ENCODE data around the gene AP3M1.

Gene AP3M1

GRCh38 chr10:74177140-74177677 is 26.6 kb upstream of the AP3M1 start:
- Histone ChIP-seq H3K27me3 (ENCODE audit: control insufficient read depth, insufficient read depth, low read length) (no peaks in the 10 kb centered on the region), H3K9ac (ENCODE audit: low read depth, low read length) (peak overlapping the region; percentile 90), H3K9me3 (ENCODE audit: control insufficient read depth, insufficient read depth, low read length) (no peaks in the 10 kb centered on the region), H3K4me1 (ENCODE audit: control insufficient read depth, insufficient read depth, low read length) (peaks cover 34% of the 10 kb centered on the region), H3K27ac (ENCODE audit: low read depth, low read length) (peak overlapping the region; percentile 96), H3K4me3 (ENCODE audit: low read depth, low read length) (peak overlapping the region; percentile 92), H3K36me3 (ENCODE audit: control insufficient read depth, insufficient read depth, low read length) (no peaks in the 10 kb centered on the region)

- H3K27ac ChIP-seq (ENCODE audit: low read depth, low read length): peak overlapping the region; percentile 96
These were observed 25.9 kb upstream of the AP3M1 start for GRCh38 chr10:74176380-74177139.

GRCh38 chr10:74175510-74176379 is 25.1 kb upstream of the AP3M1 start:
- Histone ChIP-seq H3K9me3 (ENCODE audit: control insufficient read depth, insufficient read depth, low read length) (no peaks in the 10 kb centered on the region), H3K36me3 (ENCODE audit: control insufficient read depth, insufficient read depth, low read length) (no peaks in the 10 kb centered on the region), H3K4me1 (ENCODE audit: control insufficient read depth, insufficient read depth, low read length) (peaks cover 22% of the 10 kb centered on the region), H3K27ac (ENCODE audit: low read depth, low read length) (peak overlapping the region; percentile 96), H3K27me3 (ENCODE audit: control insufficient read depth, insufficient read depth, low read length) (no peaks in the 10 kb centered on the region), H3K4me3 (ENCODE audit: low read depth, low read length) (peak overlapping the region; percentile 92), H3K9ac (ENCODE audit: low read depth, low read length) (peak overlapping the region; percentile 90)

More at GRCh38 chr10:74176380-74177139, 25.9 kb upstream of the AP3M1 start:
- H3K36me3 ChIP-seq (ENCODE audit: control insufficient read depth, insufficient read depth, low read length): no peaks in the 10 kb centered on the region
- H3K9ac ChIP-seq (ENCODE audit: low read depth, low read length): peak overlapping the region; percentile 90
- peak overlapping the region; percentile 92 for H3K4me3 ChIP-seq (ENCODE audit: low read depth, low read length)
- no peaks in the 10 kb centered on the region for H3K27me3 ChIP-seq (ENCODE audit: control insufficient read depth, insufficient read depth, low read length)
- H3K9me3 ChIP-seq (ENCODE audit: control insufficient read depth, insufficient read depth, low read length): no peaks in the 10 kb centered on the region
- H3K4me1 ChIP-seq (ENCODE audit: control insufficient read depth, insufficient read depth, low read length): peaks cover 29% of the 10 kb centered on the region

GRCh38 chr10:74174521-74174920 is 23.9 kb upstream of the AP3M1 start:
- H3K4me1 ChIP-seq (ENCODE audit: control insufficient read depth, insufficient read depth, low read length): peaks cover 22% of the 10 kb centered on the region
- no peak overlapping the region for H3K4me3 ChIP-seq (ENCODE audit: low read depth, low read length)
- H3K27me3 ChIP-seq (ENCODE audit: control insufficient read depth, insufficient read depth, low read length): no peaks in the 10 kb centered on the region
- no peaks in the 10 kb centered on the region for H3K36me3 ChIP-seq (ENCODE audit: control insufficient read depth, insufficient read depth, low read length)
- no peaks in the 10 kb centered on the region for H3K9me3 ChIP-seq (ENCODE audit: control insufficient read depth, insufficient read depth, low read length)
- H3K9ac ChIP-seq (ENCODE audit: low read depth, low read length): no peak overlapping the region
- H3K27ac ChIP-seq (ENCODE audit: low read depth, low read length): no peak overlapping the region

GRCh38 chr10:74171625-74172024 is 21.0 kb upstream of the AP3M1 start:
- no peaks in the 10 kb centered on the region for H3K36me3 ChIP-seq (ENCODE audit: control insufficient read depth, insufficient read depth, low read length)
- no peak overlapping the region for H3K9ac ChIP-seq (ENCODE audit: low read depth, low read length)
- H3K9me3 ChIP-seq (ENCODE audit: control insufficient read depth, insufficient read depth, low read length): no peaks in the 10 kb centered on the region
- H3K27ac ChIP-seq (ENCODE audit: low read depth, low read length): no peak overlapping the region
- no peaks in the 10 kb centered on the region for H3K27me3 ChIP-seq (ENCODE audit: control insufficient read depth, insufficient read depth, low read length)
- H3K4me1 ChIP-seq (ENCODE audit: control insufficient read depth, insufficient read depth, low read length): peaks cover 11% of the 10 kb centered on the region
- H3K4me3 ChIP-seq (ENCODE audit: low read depth, low read length): no peak overlapping the region

GRCh38 chr10:74167443-74167842 is 16.8 kb upstream of the AP3M1 start:
- Histone ChIP-seq H3K9ac (ENCODE audit: low read depth, low read length) (no peak overlapping the region), H3K27me3 (ENCODE audit: control insufficient read depth, insufficient read depth, low read length) (no peaks in the 10 kb centered on the region), H3K4me3 (ENCODE audit: low read depth, low read length) (no peak overlapping the region), H3K9me3 (ENCODE audit: control insufficient read depth, insufficient read depth, low read length) (no peaks in the 10 kb centered on the region), H3K27ac (ENCODE audit: low read depth, low read length) (no peak overlapping the region), H3K4me1 (ENCODE audit: control insufficient read depth, insufficient read depth, low read length) (peaks cover 3% of the 10 kb centered on the region; the same call in 1 of the 2 replicates), H3K36me3 (ENCODE audit: control insufficient read depth, insufficient read depth, low read length) (no peaks in the 10 kb centered on the region)

- H3K4me1 ChIP-seq (ENCODE audit: control insufficient read depth, insufficient read depth, low read length): peaks cover 3% of the 10 kb centered on the region; the same call in 1 of the 2 replicates
- H3K27me3 ChIP-seq (ENCODE audit: control insufficient read depth, insufficient read depth, low read length): no peaks in the 10 kb centered on the region
- H3K9ac ChIP-seq (ENCODE audit: low read depth, low read length): no peak overlapping the region
- H3K4me3 ChIP-seq (ENCODE audit: low read depth, low read length): no peak overlapping the region
- H3K9me3 ChIP-seq (ENCODE audit: control insufficient read depth, insufficient read depth, low read length): no peaks in the 10 kb centered on the region
- no peaks in the 10 kb centered on the region for H3K36me3 ChIP-seq (ENCODE audit: control insufficient read depth, insufficient read depth, low read length)
- no peak overlapping the region for H3K27ac ChIP-seq (ENCODE audit: low read depth, low read length)
These were observed 14.9 kb upstream of the AP3M1 start for GRCh38 chr10:74165530-74165901.

GRCh38 chr10:74164716-74165529 is 14.3 kb upstream of the AP3M1 start:
- Histone ChIP-seq H3K27me3 (ENCODE audit: control insufficient read depth, insufficient read depth, low read length) (no peaks in the 10 kb centered on the region), H3K9ac (ENCODE audit: low read depth, low read length) (no peak overlapping the region), H3K9me3 (ENCODE audit: control insufficient read depth, insufficient read depth, low read length) (no peaks in the 10 kb centered on the region), H3K4me1 (ENCODE audit: control insufficient read depth, insufficient read depth, low read length) (peaks cover 3% of the 10 kb centered on the region), H3K27ac (ENCODE audit: low read depth, low read length) (no peak overlapping the region), H3K4me3 (ENCODE audit: low read depth, low read length) (no peak overlapping the region), H3K36me3 (ENCODE audit: control insufficient read depth, insufficient read depth, low read length) (no peaks in the 10 kb centered on the region)

- H3K4me1 ChIP-seq (ENCODE audit: control insufficient read depth, insufficient read depth, low read length): peaks cover 3% of the 10 kb centered on the region
- no peaks in the 10 kb centered on the region for H3K36me3 ChIP-seq (ENCODE audit: control insufficient read depth, insufficient read depth, low read length)
- no peak overlapping the region for H3K9ac ChIP-seq (ENCODE audit: low read depth, low read length)
- H3K27me3 ChIP-seq (ENCODE audit: control insufficient read depth, insufficient read depth, low read length): no peaks in the 10 kb centered on the region
- H3K27ac ChIP-seq (ENCODE audit: low read depth, low read length): no peak overlapping the region
- H3K9me3 ChIP-seq (ENCODE audit: control insufficient read depth, insufficient read depth, low read length): no peaks in the 10 kb centered on the region
- H3K4me3 ChIP-seq (ENCODE audit: low read depth, low read length): no peak overlapping the region
These were observed 12.9 kb upstream of the AP3M1 start for GRCh38 chr10:74163319-74164068.

GRCh38 chr10:74160013-74160412 is 9.4 kb upstream of the AP3M1 start:
- no peak overlapping the region for H3K9ac ChIP-seq (ENCODE audit: low read depth, low read length)
- H3K36me3 ChIP-seq (ENCODE audit: control insufficient read depth, insufficient read depth, low read length): no peaks in the 10 kb centered on the region
- no peaks in the 10 kb centered on the region for H3K27me3 ChIP-seq (ENCODE audit: control insufficient read depth, insufficient read depth, low read length)
- no peak overlapping the region for H3K27ac ChIP-seq (ENCODE audit: low read depth, low read length)
- no peaks in the 10 kb centered on the region for H3K9me3 ChIP-seq (ENCODE audit: control insufficient read depth, insufficient read depth, low read length)
- H3K4me3 ChIP-seq (ENCODE audit: low read depth, low read length): no peak overlapping the region
- peaks cover 3% of the 10 kb centered on the region for H3K4me1 ChIP-seq (ENCODE audit: control insufficient read depth, insufficient read depth, low read length)
